GM12873 (cell line): ENCODE measurements around the gene SRRM2.

Experiments
- CTCF ChIP-seq: IDR thresholded peaks from 2 replicates; pipeline ENCODE4 v1.5.1; 2012; ENCODE audit warnings: low read depth, mild to moderate bottlenecking, moderate library complexity, low read length, control low read depth; ENCODE audit not compliant: insufficient read depth; ENCODE audit errors: missing control alignments

The SRRM2 gene

DNA sequence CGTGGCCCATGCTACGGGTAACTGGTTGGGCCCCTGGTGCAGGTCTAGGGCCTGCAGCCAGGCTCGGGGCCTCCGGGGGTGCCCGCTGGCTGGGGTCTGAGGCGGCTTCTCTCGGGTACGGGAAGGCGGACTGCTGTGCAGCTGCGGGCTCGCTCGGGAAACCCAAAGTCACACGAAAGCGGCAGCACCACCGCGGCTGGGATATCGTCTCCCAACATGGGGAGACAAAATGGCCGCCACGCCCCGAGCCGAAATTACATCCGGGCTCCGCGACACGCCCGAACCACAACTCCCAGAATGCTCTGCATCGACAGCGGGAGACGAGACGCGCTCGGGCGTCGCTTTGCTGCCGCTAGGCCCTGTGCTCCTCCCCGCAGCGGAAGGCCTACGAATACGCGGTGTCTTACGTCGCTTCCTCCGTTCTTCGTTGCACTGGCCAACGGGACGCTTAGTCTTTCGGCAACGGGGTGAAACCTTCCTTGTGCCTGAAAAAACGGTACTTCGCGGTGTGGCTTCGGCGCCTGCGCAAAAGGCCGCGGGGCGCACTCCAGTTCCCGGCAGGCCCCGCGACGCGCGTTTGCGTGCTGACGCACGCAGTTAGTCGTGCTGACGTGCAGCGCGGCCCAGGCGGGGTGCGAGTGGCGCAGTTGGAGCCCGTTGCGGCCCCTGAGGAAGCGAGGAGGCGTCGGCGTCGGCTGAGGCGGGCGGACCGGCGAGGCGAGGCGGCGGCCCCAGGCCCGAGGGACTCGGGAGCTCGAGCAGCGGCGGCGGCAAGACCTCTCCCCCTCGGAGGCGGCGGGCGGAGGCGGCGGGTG lies at the start of gene SRRM2:
Gene SRRM2, plus strand, starts transcription at position 604 of the 815 bp plus-strand sequence. CDS start 3,727 bp downstream, outside the sequence.
- TF ChIP-seq CTCF = no peak

DNA sequence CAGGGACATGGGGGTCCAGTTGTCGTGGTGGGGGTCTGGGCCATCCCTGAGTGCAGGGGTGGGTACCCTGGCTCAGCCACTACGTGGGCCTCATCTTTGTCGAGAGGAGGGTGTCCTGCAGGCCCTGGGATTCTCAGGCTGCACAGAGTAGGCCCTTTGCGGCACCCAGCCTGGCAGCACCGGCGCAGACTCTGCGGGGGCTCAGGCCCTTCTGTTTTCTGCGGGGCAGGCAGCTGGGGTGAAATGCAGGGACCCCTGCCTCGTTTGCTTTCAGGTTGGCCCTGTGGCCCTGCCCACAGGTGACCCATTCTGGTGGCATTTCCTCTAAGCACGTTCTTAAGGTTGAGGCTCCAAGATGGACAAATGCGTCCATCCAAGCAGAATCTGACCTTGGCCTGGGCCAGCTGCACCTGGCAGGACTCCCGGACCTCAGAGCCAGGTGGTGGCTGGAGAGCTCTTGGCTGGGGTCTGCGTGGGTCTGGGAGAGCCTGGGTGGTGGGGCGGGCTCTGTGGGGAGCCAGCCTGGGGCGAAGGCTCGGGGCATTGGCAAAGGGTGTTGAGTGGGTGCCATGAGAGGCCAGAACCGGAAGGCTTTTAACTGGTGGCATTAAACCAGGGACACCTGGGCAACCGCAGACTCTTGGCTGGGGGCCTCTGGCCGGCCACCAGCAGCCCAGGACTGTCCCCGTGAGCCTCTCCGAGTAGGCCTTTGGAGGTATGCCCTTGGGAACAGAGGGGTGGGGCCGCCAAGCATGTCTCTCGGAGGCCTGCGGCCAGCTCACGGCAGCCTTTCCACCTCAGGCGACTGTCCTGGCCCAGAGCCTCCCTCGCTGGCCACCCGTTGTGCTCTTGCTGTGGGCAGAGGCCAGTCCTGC lies 49.3 kb upstream of the SRRM2 start:
- TF ChIP-seq CTCF = no peak

DNA sequence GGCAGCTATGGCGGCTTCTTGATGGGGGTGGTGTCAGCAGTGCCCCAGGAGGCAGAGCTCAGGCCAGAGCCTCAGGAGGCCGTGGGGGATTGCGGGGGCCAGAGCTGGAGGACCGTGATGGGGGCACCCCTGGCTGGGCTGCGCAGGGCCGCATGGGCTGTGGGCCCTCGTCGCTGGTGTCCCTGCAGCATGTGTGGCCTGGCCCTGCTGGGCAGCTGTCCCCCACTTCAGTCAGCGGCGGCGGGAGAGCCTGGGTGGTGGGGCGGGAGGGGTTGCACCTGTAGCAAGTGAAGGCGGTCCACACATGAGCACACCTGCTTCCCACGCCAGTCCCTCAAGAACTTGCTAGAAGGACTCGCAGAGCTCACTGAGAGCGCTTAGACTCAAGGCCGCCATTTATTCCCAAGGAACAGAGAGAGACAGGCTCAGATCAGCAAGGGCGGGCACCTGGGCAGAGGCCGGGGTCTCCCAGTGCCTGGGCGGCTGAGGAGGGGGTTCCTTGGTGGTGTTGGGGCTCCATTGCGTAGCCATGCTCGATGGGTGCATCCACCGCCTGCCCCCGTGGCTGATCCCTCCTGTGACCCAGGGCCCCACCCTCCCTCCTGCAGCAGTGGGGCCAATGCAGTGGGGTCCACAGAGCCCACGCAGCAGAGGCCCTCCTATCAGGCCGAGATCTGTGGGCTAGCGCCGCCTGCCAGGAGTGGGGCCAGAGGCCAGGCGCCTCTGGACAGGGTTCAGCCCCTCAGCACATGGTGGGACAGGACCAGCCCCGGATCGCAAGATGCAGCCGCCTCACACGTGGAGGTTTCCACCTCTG lies 48.1 kb upstream of the SRRM2 start:
- no peak for TF ChIP-seq CTCF

GRCh38 chr16:2704983-2705275 lies 47.5 kb upstream of the SRRM2 start:
- no peak for TF ChIP-seq CTCF

DNA sequence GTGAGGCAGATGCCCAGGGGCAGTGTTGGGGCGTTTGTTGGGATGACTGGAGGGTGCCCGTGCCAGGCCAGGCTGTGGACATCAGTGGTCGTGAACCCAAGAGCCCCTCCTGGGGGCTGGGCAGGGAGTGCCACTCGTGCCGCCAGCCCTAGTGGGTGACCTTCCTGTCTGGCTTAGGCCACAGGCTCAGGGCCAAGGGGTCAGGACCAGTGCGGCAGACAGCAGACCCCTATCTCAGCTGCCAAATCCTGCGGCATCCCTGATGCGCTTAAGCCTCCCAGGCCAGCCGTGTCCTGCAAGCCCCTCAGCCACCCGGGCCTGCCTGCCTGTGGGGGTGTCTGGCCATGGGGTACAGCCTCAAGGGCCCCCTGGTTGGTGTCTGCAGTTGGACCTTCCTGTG lies 47.1 kb upstream of the SRRM2 start:
- TF ChIP-seq CTCF = no peak

DNA sequence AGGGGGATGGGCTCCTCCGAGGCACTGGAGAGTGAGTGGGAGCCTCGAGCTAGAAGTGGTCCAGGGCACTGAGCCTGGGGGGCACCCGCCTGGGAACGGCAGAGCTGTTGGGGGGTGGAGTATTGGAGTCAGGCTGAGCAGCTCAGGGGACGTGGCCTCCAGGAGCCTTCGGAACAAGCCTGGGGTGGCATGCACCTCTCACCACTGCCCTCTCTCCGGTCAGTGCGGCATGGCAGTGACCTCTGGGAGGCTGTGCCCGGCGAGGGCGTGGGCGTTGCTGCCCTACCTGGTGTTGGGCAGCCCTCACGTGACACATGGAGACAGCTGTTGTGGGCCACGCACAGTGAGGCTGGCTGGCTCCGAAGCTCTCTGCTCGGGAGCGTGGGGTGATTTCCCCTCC lies 46.4 kb upstream of the SRRM2 start:
- TF ChIP-seq CTCF = no peak
